Upper lobe of right lung (tissue), 1 donor: ENCODE data around the gene NEGR1. TPM values are rescaled to one million over a fixed set of nuclear protein-coding genes. Genes with fewer than 3 reads are reported as not detected.

Source experiments
- ATAC-seq: fragments of 200-7000 bp; cut with Tn5 transposase; one replicate; pipeline ENCODE4 v1.9.1; 2020; ENCODE audit warnings: mild to moderate bottlenecking, moderate library complexity
- DNase-seq: peaks from one replicate; pipeline ENCODE4 v3.0.0-alpha.2; 2020
- H3K27ac ChIP-seq: fragments of 200-600 bp; one replicate; pipeline ENCODE4 v1.8.0; 2022
- H3K27me3 ChIP-seq: fragments of 200-600 bp; one replicate; pipeline ENCODE4 v1.8.0; 2022; ENCODE audit warnings: mild to moderate bottlenecking
- H3K36me3 ChIP-seq: fragments of 200-600 bp; one replicate; pipeline ENCODE4 v1.8.0; 2022
- H3K4me1 ChIP-seq: fragments of 200-600 bp; one replicate; pipeline ENCODE4 v1.8.0; 2022
- H3K4me3 ChIP-seq: fragments of 200-600 bp; one replicate; pipeline ENCODE4 v1.8.0; 2022; ENCODE audit warnings: mild to moderate bottlenecking
- H3K9me3 ChIP-seq: fragments of 200-600 bp; one replicate; pipeline ENCODE4 v1.8.0; 2022
- CTCF ChIP-seq: fragments of 200-600 bp; IDR thresholded peaks from one replicate; pipeline ENCODE4 v1.8.0; 2022; ENCODE audit warnings: antibody characterized with exemption
- intact Hi-C: fragments of 100-400 bp; cut with DNase I; formaldehyde crosslinking; loops from one replicate; pipeline ENCODE4 v1.11.0; 2022
- total RNA-seq: library from RNA; stranded (reverse); fragmentation: NEBNext Ultra II Directional; extraction: Animal tissue kit (Norgen Biotek cat#: 25700); gene quantifications from one replicate; pipeline ENCODE4 v1.2.1, GENCODE V29; 2021
- donor health status: DM: no; HTN: yes; CAD: no; lungs with severe emphysema.

NEGR1 gene
- total RNA-seq, 1 donor from 2014 or later: 21.4 TPM

GRCh38 chr1:72105201-72105600, 177.1 kb downstream of the NEGR1 start:
- no peak for DNase-seq
- no peaks in the 10 kb centered on the region for H3K27me3 ChIP-seq
- TF ChIP-seq CTCF: no peak

DNA sequence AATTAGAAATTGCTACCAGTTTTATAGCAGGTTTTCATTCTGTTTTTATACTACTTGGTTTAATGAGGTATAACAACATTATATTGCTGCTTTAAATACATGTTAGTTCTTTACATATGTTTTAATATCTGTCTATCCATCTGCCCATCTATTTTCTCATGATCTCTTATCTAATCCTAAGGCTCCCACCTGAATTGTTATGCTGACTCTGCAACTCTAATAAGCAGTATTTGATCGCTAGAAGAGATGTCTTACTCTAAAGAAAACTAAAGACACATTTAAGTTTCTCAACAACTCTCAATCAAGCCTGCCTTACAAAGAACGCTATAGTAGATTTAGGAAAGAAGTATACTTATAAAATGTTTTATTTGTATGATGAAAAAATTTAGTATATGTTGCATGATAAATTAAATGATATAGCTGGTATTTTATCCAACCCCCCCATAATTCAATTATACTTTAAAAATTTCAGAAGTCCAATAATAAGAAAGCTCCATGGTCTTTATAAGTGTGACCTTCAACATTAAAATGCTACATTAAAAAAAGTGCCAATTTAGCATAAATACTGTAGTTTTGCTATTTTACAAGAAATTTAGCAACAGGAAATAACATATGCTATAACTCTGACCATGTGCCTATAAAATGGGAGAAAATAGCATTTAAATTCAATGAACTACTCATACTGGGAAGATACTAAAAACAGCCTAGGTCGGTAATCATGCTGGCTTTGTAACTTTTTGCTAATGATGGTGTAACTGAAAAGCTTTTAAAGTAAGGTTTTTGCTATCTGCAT, 180.3 kb downstream of the NEGR1 start:
- DNase-seq (no peak), ATAC-seq (no peak)
- Histone ChIP-seq H3K36me3 (no peaks in the 10 kb centered on the region), H3K4me1 (no peaks in the 10 kb centered on the region), H3K27me3 (no peaks in the 10 kb centered on the region), H3K4me3 (no peak overlapping the region), H3K9me3 (no peaks in the 10 kb centered on the region), H3K27ac (no peak overlapping the region)
- intact Hi-C loops: no loop called here
- no peak for TF ChIP-seq CTCF

More at GRCh38 chr1:72105201-72105600, 177.1 kb downstream of the NEGR1 start:
- Histone ChIP-seq H3K4me1 (no peaks in the 10 kb centered on the region), H3K4me3 (no peak overlapping the region), H3K36me3 (no peaks in the 10 kb centered on the region), H3K27ac (no peak overlapping the region), H3K9me3 (no peaks in the 10 kb centered on the region)
- intact Hi-C loops: no loop called here
- ATAC-seq: no peak

- no peaks in the 10 kb centered on the region for H3K36me3 ChIP-seq
- H3K9me3 ChIP-seq: no peaks in the 10 kb centered on the region
- no peaks in the 10 kb centered on the region for H3K27me3 ChIP-seq
- DNase-seq: no peak
- no peaks in the 10 kb centered on the region for H3K4me1 ChIP-seq
- no peak for ATAC-seq
- intact Hi-C loops: no loop called here
- no peak for TF ChIP-seq CTCF
- H3K4me3 ChIP-seq: no peak overlapping the region
- H3K27ac ChIP-seq: no peak overlapping the region
Measured at GRCh38 chr1:72100771-72101170, 181.6 kb downstream of the NEGR1 start.

DNA sequence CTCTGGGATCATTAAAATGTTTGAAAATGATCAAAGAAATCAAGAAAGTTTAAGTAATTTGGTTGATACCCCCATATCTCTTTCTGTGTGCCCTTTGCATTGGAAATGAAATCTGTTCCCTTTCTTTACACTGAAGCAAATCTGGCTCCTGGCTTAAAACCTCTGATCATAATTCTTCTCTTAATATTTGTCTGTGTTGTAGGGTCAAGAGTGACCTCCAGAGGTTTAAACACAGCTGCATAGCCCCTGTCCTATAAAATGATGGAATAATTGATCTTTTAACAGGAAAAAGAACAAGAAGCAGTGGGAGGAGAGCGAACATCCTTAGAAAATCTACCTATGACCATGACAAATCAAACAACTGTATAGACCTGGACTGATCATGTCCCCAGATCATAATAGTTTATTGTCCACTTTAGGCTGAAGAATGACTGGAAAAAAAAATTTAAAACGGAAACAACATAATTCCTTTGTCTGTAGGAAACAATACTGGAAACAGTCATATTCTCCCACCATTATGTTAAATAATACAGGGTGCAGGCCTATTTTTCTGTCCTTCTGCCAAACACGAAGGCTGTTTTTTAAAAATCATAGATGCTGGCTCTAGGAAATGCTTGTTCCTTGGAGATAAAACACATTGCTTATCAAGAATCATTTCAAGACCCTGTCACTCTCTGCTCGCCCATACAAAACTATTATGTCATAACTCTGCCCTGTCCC, 184.3 kb downstream of the NEGR1 start:
- Histone ChIP-seq H3K4me1 (no peaks in the 10 kb centered on the region), H3K27ac (no peak overlapping the region), H3K9me3 (no peaks in the 10 kb centered on the region), H3K27me3 (no peaks in the 10 kb centered on the region), H3K36me3 (no peaks in the 10 kb centered on the region), H3K4me3 (no peak overlapping the region)
- ATAC-seq (no peak), DNase-seq (no peak)
- intact Hi-C loops: no loop called here
- no peak for TF ChIP-seq CTCF

- H3K4me1 ChIP-seq: no peaks in the 10 kb centered on the region
- H3K9me3 ChIP-seq: no peaks in the 10 kb centered on the region
- DNase-seq (no peak), ATAC-seq (no peak)
- no peak overlapping the region for H3K4me3 ChIP-seq
- no peak overlapping the region for H3K27ac ChIP-seq
- intact Hi-C loops: no loop called here
- no peaks in the 10 kb centered on the region for H3K27me3 ChIP-seq
- TF ChIP-seq CTCF: no peak
- no peaks in the 10 kb centered on the region for H3K36me3 ChIP-seq
Measured at GRCh38 chr1:72094209-72094608, 188.1 kb downstream of the NEGR1 start.
